Measurements from ENCODE around the gene ANGEL2.
"Not testable (repeated sequence)": the region's sequence is repeated elsewhere in the genome, so short reads cannot be mapped to it uniquely, and the experiment has no call there.

Gene ANGEL2, protein sequence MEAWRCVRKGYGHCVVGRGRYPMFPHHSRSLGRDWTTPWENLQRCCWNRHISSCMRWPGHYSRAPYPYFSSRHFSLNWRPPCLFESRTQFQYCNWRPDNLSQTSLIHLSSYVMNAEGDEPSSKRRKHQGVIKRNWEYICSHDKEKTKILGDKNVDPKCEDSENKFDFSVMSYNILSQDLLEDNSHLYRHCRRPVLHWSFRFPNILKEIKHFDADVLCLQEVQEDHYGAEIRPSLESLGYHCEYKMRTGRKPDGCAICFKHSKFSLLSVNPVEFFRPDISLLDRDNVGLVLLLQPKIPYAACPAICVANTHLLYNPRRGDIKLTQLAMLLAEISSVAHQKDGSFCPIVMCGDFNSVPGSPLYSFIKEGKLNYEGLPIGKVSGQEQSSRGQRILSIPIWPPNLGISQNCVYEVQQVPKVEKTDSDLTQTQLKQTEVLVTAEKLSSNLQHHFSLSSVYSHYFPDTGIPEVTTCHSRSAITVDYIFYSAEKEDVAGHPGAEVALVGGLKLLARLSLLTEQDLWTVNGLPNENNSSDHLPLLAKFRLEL

GRCh38 chr1:213015099-213016050 is at the start of gene ANGEL2:
Gene ANGEL2, minus strand, starts transcription at chr1:213015867. Its CDS starts 196 bp downstream, at chr1:213015671.
- DNase-seq, result peak; percentile 92

- DNase-seq, result no peak
These were observed 45.6 kb upstream of the ANGEL2 start for GRCh38 chr1:213061263-213061662.

DNA sequence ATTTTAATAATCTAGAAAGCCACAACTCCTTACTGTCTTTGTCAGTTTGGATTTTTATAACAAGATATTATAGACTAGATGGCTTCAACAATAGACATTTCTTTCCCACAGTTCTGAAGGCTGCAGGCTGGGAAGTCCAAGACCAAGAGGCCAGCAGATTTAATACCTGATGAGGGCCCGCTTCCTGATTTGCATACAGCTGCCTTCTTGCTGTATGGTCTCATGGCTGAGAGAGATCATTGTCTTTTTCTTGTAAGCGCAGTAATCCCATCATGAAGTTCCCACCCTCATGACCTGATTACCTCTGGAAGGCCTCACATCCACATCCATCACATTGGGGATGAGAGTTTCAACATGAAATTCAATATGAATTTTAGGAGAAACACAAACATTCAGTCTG is 45.2 kb upstream of the ANGEL2 start:
- peak; percentile 18 for DNase-seq

- no peak for DNase-seq
These were observed 41.8 kb upstream of the ANGEL2 start for GRCh38 chr1:213057264-213058059.

- DNase-seq, result no peak
These were observed 40.1 kb upstream of the ANGEL2 start for GRCh38 chr1:213055767-213056166.

DNA sequence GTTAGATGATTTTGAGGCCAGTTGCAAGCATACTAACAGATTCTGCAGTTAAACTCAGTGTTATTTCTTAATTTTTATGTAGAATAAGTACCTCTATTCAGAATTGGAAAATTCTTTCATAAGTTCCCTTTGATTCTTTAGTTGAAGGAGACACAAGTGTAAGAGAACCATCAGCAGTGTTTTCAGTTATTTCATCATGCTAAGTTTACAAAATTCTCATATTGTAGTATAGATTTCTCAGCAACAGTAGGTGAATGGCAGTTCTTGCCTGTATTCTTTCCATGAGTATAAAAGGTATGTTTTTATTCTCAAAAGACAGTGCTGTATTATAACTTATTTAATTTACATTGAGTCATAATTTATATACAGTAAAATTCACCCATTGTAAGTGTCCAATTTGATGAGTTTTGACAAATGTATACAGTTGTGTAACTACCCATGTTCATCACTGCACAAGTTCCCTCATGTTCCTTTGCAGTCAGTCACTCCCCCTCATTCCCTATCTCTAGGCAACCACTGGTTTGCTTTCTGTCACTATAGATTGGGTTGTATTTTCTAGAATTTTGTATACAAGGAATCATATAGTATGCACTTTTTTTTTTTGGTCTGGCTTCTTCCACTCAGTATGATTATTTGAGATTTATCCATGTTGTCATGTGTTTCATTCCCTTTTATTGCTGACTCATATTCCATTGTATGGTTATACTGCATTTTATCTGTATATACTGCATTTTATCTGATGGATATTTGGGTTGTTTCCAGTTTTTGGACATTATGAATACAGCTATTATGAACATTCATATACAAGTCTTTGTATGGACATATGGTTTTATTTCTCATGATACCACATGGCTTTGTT is 39.3 kb upstream of the ANGEL2 start:
- DNase-seq, result no peak

DNA sequence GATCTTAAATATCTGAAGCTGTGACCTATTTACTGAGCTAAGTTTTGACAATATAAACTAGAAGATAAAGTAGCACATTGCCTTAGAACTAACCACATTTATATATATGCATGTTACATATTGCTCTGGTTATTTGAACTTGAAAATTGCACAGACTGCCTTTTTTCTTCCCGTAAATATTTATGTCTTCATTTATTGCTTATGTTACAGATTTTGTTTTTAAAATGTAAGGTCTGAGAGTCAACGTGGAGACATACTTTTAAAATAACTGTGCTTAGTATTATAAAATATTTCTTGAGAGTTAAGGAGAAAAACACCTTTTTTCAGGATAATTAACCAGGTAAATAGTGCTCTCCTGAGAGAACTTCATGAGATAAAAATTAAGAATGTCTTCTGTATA is 38.5 kb upstream of the ANGEL2 start:
- DNase-seq, result no peak

GRCh38 chr1:213053455-213053854 is 37.8 kb upstream of the ANGEL2 start:
- no peak for DNase-seq

- no peak for DNase-seq
These were observed 36.2 kb upstream of the ANGEL2 start for GRCh38 chr1:213051881-213052202.

- DNase-seq, result peak; percentile 76
These were observed 35.6 kb upstream of the ANGEL2 start, which contains the start of gene RPS6KC1 for GRCh38 chr1:213051127-213051880. Gene RPS6KC1, plus strand, starts transcription at chr1:213051241. Its CDS starts 164 bp downstream, at chr1:213051405.

DNA sequence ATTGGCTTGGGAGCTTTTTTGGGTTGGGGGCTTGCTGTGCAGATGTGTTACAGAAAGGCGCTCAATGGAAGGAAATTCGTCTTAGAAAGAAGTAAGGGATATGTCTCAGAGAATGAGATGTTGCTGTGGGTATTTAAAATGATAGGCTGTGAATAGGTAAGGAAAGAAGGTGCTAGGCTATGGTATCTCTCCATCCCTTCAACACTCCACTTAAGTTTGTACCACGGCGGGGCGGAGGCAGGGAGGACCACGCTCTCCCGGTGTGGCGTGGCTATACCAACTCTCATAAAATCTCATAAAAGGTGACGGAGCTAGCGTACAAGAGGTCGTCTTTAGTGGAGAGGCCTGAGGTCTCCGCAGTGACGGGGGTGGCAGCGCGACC is 35.1 kb upstream of the ANGEL2 start:
- DNase-seq, result peak; percentile 57

DNA sequence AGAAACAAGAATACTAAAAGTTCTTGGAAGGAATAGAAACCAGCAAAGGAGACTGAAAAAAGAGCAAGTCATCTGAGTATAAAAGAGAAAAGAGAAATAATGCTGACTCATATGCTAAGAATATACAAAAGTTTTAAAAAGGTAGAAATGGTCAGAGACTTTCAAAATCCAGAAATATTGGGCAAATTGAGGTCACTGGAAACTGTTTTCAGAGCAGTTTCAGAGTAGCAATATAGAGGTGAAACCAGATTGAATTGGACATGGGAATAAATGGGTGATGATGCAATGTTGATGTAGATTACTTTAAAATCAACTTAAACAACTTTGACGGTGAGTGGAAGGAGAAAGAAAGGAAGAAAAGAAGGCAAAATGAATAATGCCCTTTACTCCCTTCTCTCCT is 33.6 kb upstream of the ANGEL2 start:
- no peak for DNase-seq

- not testable (repeated sequence) for DNase-seq
These were observed 29.9 kb upstream of the ANGEL2 start for GRCh38 chr1:213045321-213046226.

DNA sequence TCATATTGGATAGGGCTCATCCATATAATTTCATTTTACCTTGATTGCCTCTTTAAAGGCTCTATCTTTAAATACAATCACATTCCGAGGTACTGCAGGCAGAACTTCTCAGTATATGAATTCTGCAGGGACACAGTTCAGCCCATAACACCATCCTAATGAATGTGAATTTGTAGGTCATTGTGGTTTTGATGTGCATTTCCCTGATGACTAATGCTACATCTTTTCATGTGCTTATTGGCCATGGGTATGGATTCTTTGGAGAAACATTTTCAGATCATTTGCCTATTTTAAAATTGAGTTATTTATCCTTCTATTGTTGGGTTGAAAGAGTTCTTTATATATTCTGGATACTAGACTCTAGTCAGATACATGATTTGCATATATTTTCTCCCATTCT is 25.8 kb upstream of the ANGEL2 start:
- DNase-seq, result no peak

DNA sequence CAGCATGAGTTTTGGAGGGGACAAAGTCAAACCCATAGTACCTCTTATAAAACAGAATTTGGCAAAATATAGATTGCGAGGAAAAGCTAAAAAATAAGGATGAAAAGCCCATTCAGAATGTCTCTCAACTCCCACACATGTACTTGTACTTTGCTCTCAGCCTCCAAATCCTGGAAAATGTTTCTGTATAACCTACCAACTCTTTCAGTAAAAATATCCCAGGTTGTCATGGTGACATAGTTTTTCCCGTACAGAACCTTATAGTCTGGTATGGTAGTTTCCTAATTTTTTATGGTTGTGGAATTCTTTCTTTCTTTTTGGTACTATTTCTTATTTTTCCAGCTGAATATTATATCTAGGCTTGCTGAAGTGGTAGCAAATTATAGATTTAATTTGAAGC is 19.9 kb upstream of the ANGEL2 start:
- DNase-seq, result no peak

- no peak for DNase-seq
These were observed 19.0 kb upstream of the ANGEL2 start for GRCh38 chr1:213034713-213035112.

DNA sequence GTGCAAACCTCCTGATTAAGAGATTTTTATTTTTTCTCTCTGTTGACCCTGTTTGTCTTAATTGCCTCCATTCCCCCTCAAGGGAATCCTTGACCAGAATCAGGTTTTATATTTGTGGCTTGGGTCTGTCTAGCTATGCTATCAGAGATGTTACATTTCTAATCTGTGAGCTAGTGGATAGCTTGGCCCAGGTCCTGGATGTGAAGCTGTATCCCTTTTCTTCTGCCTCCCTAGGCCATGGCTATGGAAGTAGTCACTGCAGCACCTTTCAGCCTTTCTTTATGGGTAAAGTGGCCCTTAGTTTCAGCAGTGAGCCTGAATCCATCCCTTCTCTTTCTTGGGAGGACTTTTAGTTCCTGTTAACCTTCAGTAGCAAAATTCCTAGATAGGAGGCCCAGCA is 17.0 kb upstream of the ANGEL2 start:
- no peak for DNase-seq

- not testable (repeated sequence) for DNase-seq
These were observed 11.4 kb upstream of the ANGEL2 start for GRCh38 chr1:213027024-213027423.

DNA sequence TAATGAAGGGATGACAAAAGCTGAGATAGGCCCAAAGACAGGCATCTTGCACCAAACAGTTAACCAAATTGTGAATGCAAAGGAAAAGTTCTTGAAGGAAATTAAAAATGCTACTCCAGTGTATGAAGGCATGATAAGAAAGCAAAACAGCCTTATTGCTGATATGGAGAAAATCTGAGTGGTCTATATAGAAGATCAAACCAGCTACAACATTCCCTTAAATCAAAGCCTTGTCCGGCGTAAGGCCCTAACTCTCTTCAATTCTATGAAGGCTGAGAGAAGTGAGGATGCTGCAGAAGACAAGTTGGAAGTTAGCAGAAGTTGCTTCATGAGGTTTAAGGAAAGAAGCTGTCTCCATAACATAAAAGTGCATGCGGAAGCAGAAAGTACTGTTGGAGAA is 4.3 kb upstream of the ANGEL2 start:
- DNase-seq, result no peak

DNA sequence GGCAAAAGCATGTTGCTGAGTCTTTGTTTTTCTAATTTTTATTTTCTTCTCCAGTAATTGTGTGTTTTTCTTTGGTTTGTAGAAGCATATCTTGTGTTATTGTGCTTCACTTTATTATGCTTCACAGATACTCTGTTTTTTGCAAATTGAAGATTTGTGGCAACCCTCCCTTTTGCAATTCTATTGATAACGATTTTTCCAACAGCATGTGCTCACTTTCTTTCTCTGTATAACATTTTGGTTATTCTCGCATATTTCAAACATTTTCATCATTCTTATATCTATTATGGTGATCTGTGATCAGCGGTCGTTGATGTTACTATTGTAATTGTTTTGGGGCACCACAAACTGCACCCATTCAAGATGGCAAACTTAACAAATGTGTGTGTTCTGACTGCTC is 3.8 kb upstream of the ANGEL2 start:
- DNase-seq, result no peak

Data from NCI-H2029 (cell line).